IMR-90 (cell line): ENCODE results near the gene C9orf152. TPM values are rescaled to one million over a fixed set of nuclear protein-coding genes. Genes with fewer than 3 reads are reported as not detected.

ENCODE experiments used
- ATAC-seq: fragments of 200-7000 bp; cut with Tn5 transposase; 2 replicates; pipeline ENCODE4 v1.9.1; 2020; ENCODE audit warnings: low read depth, mild to moderate bottlenecking, moderate library complexity
- BruUV-seq: library from RNA; stranded (reverse); fragments of 400-500 nt; replicated peaks from 2 replicates; lab custom pipeline; 2021; lab: Mats Ljungman, UMichigan
- CTCF ChIA-PET: fragments of 300-600 bp; formaldehyde crosslinking; extraction: SDS; loops from one replicate; lab custom pipeline; 2021; ENCODE audit warnings: antibody characterized with exemption; lab: Yijun Ruan, JAX
- POLR2A ChIA-PET: fragments of 300-600 bp; sonication (Branson Sonifier 250); formaldehyde crosslinking; loops from one replicate; lab custom pipeline; 2022; ENCODE audit warnings: antibody characterized with exemption; ENCODE audit not compliant: unreplicated experiment; lab: Charles Lee
- DNase-seq: peaks from one replicate; pipeline ENCODE4 v3.0.0; 2013
- H2AFZ ChIP-seq: replicated peaks from 2 replicates; pipeline ENCODE3; 2013; ENCODE audit warnings: low read length, mild to moderate bottlenecking; ENCODE audit not compliant: poor library complexity
- H2AK5ac ChIP-seq: 2 replicates; pipeline ENCODE4 v1.6.1; 2013; ENCODE audit warnings: low read depth, low read length, inconsistent platforms
- H2AK9ac ChIP-seq: replicated peaks from 2 replicates; pipeline ENCODE3; 2013; ENCODE audit warnings: mild to moderate bottlenecking, low read depth, low read length, moderate library complexity; ENCODE audit not compliant: poor library complexity
- H2BK120ac ChIP-seq: 2 replicates; pipeline ENCODE4 v1.6.1; 2013; ENCODE audit warnings: low read depth, low read length, inconsistent platforms
- H2BK15ac ChIP-seq: 3 replicates; pipeline ENCODE4 v1.6.1; 2013; ENCODE audit warnings: low read depth, low read length, inconsistent platforms
- H2BK20ac ChIP-seq: 2 replicates; pipeline ENCODE4 v1.6.1; 2013; ENCODE audit warnings: low read depth, mild to moderate bottlenecking, inconsistent platforms, low read length, moderate library complexity
- H2BK5ac ChIP-seq: 2 replicates; pipeline ENCODE4 v1.6.1; 2013; ENCODE audit warnings: mild to moderate bottlenecking, low read depth, low read length, inconsistent platforms; ENCODE audit not compliant: poor library complexity, severe bottlenecking
- H3K14ac ChIP-seq: replicated peaks from 2 replicates; pipeline ENCODE4 v1.6.1; 2013; ENCODE audit warnings: low read depth, low read length, inconsistent platforms
- H3K18ac ChIP-seq: 2 replicates; pipeline ENCODE4 v1.6.1; 2013; ENCODE audit warnings: low read depth, low read length, control low read depth
- H3K23ac ChIP-seq: 2 replicates; pipeline ENCODE4 v1.6.1; 2013; ENCODE audit warnings: low read depth, low read length, inconsistent platforms
- H3K27ac ChIP-seq: 2 replicates; pipeline ENCODE4 v1.5.1; 2013; ENCODE audit warnings: mild to moderate bottlenecking, control low read depth, low read length; ENCODE audit not compliant: insufficient read depth
- H3K27me3 ChIP-seq: 2 replicates; pipeline ENCODE4 v1.6.1; 2013; ENCODE audit warnings: low read length; ENCODE audit not compliant: control insufficient read depth, insufficient read depth
- H3K36me3 ChIP-seq: 2 replicates; pipeline ENCODE4 v1.6.1; 2013; ENCODE audit warnings: low read length, mixed read lengths; ENCODE audit not compliant: control insufficient read depth, insufficient read depth
- H3K4ac ChIP-seq: 2 replicates; pipeline ENCODE4 v1.6.1; 2013; ENCODE audit warnings: low read depth, low read length, inconsistent platforms
- H3K4me1 ChIP-seq: 2 replicates; pipeline ENCODE4 v1.6.1; 2013; ENCODE audit warnings: low read length, mixed read lengths; ENCODE audit not compliant: control insufficient read depth, insufficient read depth
- H3K4me2 ChIP-seq: 2 replicates; pipeline ENCODE4 v1.6.1; 2013; ENCODE audit warnings: low read depth, mild to moderate bottlenecking, control low read depth, low read length, moderate library complexity
- H3K4me3 ChIP-seq: 2 replicates; pipeline ENCODE4 v1.5.1; 2013; ENCODE audit warnings: low read depth, mild to moderate bottlenecking, control low read depth, low read length, moderate library complexity; ENCODE audit not compliant: insufficient read depth
- H3K56ac ChIP-seq: 2 replicates; pipeline ENCODE4 v1.6.1; 2013; ENCODE audit warnings: low read length, inconsistent platforms; ENCODE audit not compliant: insufficient read depth; ENCODE audit errors: extremely low read depth
- H3K79me1 ChIP-seq, 2 experiments: 2 replicates each; pipeline ENCODE4 v1.6.1; 2013; ENCODE audit warnings: low read length in 2 of 2, inconsistent platforms in 1 of 2, low read depth in 1 of 2
- H3K9ac ChIP-seq: 2 replicates; pipeline ENCODE4 v1.6.1; 2013; ENCODE audit warnings: low read depth, low read length, control low read depth
- H3K9me1 ChIP-seq: 2 replicates; pipeline ENCODE4 v1.6.1; 2013; ENCODE audit warnings: low read length, inconsistent platforms; ENCODE audit not compliant: insufficient read depth
- H3K9me3 ChIP-seq: 2 replicates; pipeline ENCODE4 v1.6.1; 2013; ENCODE audit warnings: low read length; ENCODE audit not compliant: control insufficient read depth, insufficient read depth
- H4K20me1 ChIP-seq: 2 replicates; pipeline ENCODE4 v1.6.1; 2013; ENCODE audit warnings: low read length, inconsistent platforms; ENCODE audit not compliant: insufficient read depth
- H4K5ac ChIP-seq: 2 replicates; pipeline ENCODE4 v1.6.1; 2013; ENCODE audit warnings: mild to moderate bottlenecking, low read depth, low read length, control low read depth
- H4K8ac ChIP-seq, 2 experiments: 2 replicates each; pipeline ENCODE4 v1.6.1; 2013; ENCODE audit warnings: low read depth in 2 of 2, low read length in 2 of 2, control low read depth in 1 of 2, inconsistent platforms in 1 of 2
- H4K91ac ChIP-seq: 2 replicates; pipeline ENCODE4 v1.6.1; 2013; ENCODE audit warnings: low read depth, low read length, inconsistent platforms; ENCODE audit not compliant: insufficient read depth
- MAFK ChIP-seq: IDR thresholded peaks from 2 replicates; pipeline ENCODE4 v1.6.1; 2012; ENCODE audit warnings: low read depth, low read length, improper control_type of control experiment
- WGBS, 2 experiments: methylation state at CpG; one replicate each; pipeline versions ENCODE4 v1.1.5 to v1.1.7; 2013; ENCODE audit warnings: missing lambda C conversion rate in 2 of 2; ENCODE audit not compliant: insufficient read length in 1 of 2; ENCODE audit errors: extremely low coverage in 2 of 2; 5-methylcytosine and 5-hydroxymethylcytosine counted together
- dilution Hi-C: fragments of 300-500 bp; cut with HindIII; formaldehyde crosslinking; loops from one replicate; pipeline ENCODE4 v1.14.3; 2018; ENCODE audit warnings: low sequenced_read_pairs; ENCODE audit not compliant: unreplicated experiment
- in situ Hi-C: fragments of 300-500 bp; cut with MboI; formaldehyde crosslinking; loops from 3 replicates; pipeline ENCODE4 v1.14.3; 2019; ENCODE audit warnings: low sequenced_read_pairs, inconsistent platforms, mixed read lengths
- intact Hi-C: fragments of 100-400 bp; cut with micrococcal nuclease; formaldehyde crosslinking; loops from 2 replicates; pipeline ENCODE4 v1.10.0; 2022
- polyA plus RNA-seq, 3 experiments: library from polyadenylated mRNA; depleted of rRNA; stranded (reverse); fragments of >200 nt; gene quantifications; 2 replicates each; pipeline ENCODE4 v1.2.3, GENCODE V29; 2012; ENCODE audit warnings: low replicate concordance in 1 of 3
- total RNA-seq: library from RNA; depleted of rRNA; stranded (reverse); fragments of >200 nt; gene quantifications from 2 replicates; pipeline ENCODE4 v1.2.3, GENCODE V29; 2012

C9orf152 gene
- total and polyA plus RNA-seq, 2 of the 4 experiments (the other 2 are of a cell fraction), result not detected

DNA sequence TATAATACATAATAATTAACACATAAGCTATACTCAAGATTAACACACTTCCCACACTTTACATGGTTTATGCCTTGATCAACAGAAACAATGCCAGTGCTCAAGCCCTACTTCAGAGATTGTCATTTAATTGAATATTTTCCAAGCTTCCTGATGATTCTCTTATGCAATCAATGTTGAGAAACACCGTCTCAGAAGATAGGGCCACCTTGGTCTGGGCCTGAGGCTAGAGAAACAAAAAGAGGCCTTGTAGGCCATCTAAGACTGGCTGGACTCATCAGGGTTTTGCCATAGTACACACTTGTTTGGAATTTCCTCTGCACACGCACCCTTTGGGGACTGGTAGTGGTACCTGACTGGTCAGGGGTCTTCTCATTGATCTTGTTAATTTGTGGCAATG is 16.3 kb downstream of the C9orf152 start:
- dilution Hi-C loops, result no loop called here
- no peaks in the 10 kb centered on the region for H3K36me3 ChIP-seq
- no peaks in the 10 kb centered on the region for H3K27me3 ChIP-seq
- H3K9me3 ChIP-seq, result no peaks in the 10 kb centered on the region
- no peak overlapping the region for H3K56ac ChIP-seq
- no peaks in the 10 kb centered on the region for H4K20me1 ChIP-seq
- CTCF ChIA-PET, result no interaction called here
- H4K8ac ChIP-seq, result no peak overlapping the region
- no peak for DNase-seq
- H3K4me2 ChIP-seq, result no peak overlapping the region
- WGBS, 2 experiments, result no CpG with 5 or more reads among the region's 2 CpGs
- H3K18ac ChIP-seq, result no peak overlapping the region
- H3K27ac ChIP-seq, result no peak overlapping the region
- no peaks in the 10 kb centered on the region for H3K9me1 ChIP-seq
- ATAC-seq, result no peak
- H3K4ac ChIP-seq, result no peak overlapping the region
- no peaks in the 10 kb centered on the region for H3K79me1 ChIP-seq
- no peak overlapping the region for H2BK20ac ChIP-seq
- in situ Hi-C loops, result loop anchor here (25.0 kb wide), 2 partner anchors 421 to 871 kb away; no protein-coding TSS in a partner anchor
- no peak overlapping the region for H4K91ac ChIP-seq
- no peak overlapping the region; the same call in 1 of the 2 replicates for H3K14ac ChIP-seq
- no peak overlapping the region for H3K23ac ChIP-seq
- no peak overlapping the region for H4K5ac ChIP-seq
- H2BK120ac ChIP-seq, result no peak overlapping the region; the same call in 1 of the 2 replicates
- H2BK15ac ChIP-seq, result no peak overlapping the region
- no peak overlapping the region for H2AFZ ChIP-seq
- no peak overlapping the region for H3K4me3 ChIP-seq
- no TSS peak for BruUV-seq
- no peak overlapping the region for H2AK9ac ChIP-seq
- no peak overlapping the region for H3K9ac ChIP-seq
- H3K4me1 ChIP-seq, result peaks cover 8% of the 10 kb centered on the region
- POLR2A ChIA-PET, result no interaction called here
- H2AK5ac ChIP-seq, result no peak overlapping the region
- H2BK5ac ChIP-seq, result no peak overlapping the region
- intact Hi-C loops, result no loop called here
- TF ChIP-seq MAFK, result no peak
